Stimulated activated CD4-positive, alpha-beta T cell treated with anti-CD3 and anti-CD28 coated beads, TNF-alpha, amount 100 ng/mL, for 4 hours (primary cell): ENCODE results near the gene FGFBP2.
A peak's percentile ranks its signal among the peaks of the same experiment; 100 is the strongest.

ENCODE experiments used
- DNase-seq, 3 experiments: peaks; one replicate each; pipeline ENCODE4 v3.0.0-alpha.2; 2020; ENCODE audit warnings: low read depth in 3 of 3

Gene FGFBP2, protein sequence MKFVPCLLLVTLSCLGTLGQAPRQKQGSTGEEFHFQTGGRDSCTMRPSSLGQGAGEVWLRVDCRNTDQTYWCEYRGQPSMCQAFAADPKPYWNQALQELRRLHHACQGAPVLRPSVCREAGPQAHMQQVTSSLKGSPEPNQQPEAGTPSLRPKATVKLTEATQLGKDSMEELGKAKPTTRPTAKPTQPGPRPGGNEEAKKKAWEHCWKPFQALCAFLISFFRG

DNA sequence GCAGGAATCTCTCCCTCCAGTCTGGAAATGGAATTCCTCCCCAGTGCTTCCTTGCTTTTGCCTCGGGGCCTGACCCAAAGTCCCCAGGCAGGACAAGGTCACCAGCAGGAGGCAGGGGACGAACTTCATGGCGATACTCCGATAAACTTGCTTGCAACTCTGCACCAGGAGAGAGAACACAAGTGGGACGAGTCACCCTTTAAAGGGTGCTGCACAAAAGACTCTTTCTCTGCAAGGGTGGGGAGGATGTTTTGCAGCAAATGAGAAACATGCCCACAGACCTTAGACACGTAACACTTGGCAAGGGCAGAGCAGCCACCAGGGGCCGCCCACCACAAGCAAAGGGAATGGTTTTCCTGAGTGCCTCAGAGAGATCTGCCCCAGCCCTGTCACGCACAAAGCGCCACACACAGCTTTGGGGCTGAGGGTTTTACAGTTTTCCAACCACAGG, at the start of gene FGFBP2:
TSS of gene FGFBP2 (minus strand) at position 175 of the 451 bp plus-strand sequence. CDS start at position 129, 46 bp downstream.
- peak in 2 of 3 experiments; percentile 9 to 15 for DNase-seq

DNA sequence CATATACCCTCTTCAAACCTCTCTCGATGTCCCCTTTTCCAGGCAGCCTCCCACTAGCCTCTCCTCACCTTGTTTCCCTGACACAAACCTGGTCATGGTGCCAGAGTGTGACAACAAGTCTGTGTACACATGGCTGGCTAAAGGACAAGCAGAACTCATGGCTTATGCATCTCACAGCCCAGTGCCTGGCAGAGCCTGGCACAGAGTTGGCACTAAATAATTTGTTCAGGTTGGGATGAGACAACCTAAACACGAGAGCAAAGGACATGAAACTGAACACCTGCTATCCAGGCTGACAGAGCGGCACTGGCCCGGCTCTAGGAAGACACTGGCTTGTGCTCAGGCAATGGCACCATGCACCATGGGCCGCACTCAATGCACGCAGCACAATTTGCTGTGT, 48.2 kb upstream of the FGFBP2 start:
- no peak for DNase-seq

DNA sequence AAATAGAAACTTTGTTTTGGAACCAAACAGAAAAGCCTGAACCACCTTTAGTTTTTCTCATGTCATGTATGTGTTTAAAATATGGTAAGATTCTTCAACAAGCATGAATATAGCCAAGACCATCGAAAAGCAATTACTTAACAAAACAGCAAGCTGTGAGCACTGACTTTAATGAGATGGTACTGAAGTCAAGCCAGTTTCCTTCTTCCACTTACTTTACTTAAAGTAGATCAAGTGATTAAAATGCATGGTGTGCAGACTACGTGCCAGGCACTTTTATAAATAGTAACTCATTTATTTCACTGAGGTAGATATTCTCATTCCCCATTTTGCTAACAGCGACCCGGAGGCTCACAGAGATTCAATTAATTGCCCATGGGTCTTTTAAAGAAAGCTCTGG, 46.2 kb upstream of the FGFBP2 start:
- DNase-seq, result no peak

DNA sequence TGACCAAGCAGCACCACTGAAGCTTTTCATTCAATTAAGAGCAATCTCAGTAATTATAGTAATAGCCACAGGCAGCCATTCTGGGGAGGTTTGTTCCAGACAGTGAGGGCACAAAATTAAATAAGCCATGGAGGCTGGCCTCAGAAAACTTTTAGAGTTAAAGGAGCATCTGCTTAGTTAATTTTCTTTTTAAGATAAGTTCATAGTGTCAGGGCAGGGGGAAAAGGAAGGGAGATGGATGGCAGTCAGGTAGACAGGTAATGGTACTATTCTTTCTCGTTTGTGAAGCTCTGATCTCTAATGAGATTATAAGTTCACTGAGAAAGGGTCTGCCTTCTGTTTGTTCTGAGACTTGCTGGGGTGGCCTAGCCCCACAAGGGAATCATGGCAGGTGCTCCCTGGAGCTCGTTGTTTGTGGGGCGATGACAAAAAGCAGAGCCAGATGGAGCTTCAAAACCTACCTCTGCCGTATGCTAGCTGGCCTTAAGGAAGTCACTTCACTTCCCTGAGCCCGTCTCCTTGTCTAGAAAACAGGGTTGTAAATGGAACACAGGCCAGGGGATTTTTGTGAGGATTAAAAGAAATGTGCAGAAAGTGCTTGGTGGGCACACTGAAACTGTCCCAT, 44.6 kb upstream of the FGFBP2 start:
- DNase-seq, result no peak

DNA sequence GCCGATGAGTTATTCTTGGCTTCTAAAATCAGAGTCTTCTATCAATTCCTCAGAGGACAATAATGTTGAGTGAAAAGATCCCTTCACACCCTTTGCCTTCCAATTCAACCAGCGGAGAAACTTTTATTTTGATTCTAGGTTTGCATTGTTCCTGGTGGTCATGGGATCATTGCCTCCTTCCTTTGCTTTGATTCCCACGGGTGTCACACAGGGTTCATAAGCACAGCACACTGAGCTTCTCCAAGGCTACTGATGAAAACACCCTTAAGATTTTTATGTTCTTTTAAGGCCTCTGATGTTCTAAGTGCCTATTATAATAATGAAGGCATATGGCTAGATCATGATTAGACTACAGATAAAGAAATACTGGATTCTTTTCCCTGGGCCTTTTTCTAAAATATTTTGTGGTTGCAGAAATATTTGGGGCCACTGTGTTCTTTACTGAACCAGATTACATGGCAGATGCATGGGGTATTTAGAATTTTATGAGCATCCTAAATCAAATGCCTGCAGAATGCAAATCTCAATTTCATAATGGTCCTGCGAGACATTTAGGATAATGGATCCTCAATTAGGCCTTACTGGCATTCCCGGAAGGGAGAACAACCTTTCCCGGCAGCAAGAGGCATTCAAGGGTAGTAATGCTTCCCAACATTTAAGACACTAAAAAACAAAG, 43.9 kb upstream of the FGFBP2 start:
- DNase-seq, result no peak

DNA sequence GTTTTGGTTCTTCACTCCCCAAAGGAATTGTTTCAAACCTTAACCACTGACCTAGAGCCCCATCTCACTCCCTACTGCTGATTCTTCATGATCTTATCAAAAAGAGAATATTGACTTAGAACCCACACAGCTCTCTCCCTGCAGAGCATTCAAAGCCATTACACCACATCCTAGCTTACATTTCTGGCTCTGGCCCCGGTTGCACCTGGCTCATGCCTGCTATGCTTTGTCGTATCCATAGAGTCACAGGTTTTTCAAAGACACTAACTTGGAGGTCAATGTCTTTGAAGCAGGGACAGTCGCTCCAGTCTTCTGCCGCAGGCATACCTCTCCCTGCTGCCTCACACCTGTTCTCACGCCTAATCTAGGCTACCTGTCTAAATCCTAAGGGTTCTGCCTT, 42.7 kb upstream of the FGFBP2 start:
- DNase-seq, result no peak

DNA sequence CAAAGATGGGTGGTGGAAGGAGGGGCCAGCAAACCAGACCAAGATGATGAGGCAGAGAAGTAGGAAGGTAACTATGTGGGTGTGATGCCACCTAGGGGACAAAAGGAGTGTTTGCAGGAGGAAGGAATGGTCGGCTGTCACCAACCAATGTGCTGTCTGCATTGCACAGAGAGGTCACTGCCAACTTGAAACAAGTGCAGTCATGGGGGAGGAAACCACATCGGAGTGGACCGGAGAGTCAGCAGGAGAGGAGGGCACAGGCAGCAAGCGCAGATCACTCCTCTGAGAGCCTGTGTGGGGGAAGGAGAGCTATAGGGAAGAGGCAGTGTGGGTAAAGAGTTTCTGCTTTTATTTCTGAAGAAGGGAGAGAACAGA, 38.5 kb upstream of the FGFBP2 start:
- peak in 2 of 3 experiments; percentile 4 to 8 for DNase-seq

DNA sequence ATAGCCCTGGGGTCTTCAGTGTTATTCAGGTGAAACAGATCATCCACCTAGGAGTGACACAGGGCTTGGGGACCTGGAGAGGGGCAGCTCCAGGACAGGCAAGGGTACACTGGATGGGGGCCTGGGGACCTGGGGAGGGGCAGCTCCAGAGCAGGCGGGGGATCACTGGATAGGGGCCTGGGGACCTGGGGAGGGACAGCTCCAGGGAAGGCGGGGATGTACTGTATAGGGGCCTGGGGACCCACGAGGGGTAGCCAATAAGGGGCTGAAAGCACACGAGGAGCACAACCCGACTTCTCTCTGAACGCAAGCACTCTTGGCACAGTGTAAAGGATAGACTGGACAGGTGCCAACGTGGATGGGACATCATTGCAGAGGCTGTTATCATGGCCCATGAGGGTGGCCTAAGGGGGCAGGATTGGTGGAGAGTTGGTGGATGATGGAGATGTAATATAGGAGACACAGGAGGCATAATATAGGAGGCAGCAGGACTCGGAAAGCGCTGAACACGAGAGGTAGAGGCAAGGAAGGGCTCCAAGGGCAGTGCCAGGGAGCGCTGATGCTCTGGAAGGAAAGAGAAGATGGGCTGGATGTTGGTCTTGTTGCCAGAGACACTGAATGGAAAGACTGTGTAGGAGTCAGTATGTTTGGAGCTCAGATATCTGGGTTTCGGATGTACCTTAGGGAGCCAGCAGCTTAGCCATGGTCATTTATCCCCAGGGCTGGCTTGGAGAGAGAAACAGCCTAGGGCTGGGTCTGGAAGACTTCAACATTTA, 37.9 kb upstream of the FGFBP2 start:
- DNase-seq, result peak in 1 of 3 experiments; percentile 1

DNA sequence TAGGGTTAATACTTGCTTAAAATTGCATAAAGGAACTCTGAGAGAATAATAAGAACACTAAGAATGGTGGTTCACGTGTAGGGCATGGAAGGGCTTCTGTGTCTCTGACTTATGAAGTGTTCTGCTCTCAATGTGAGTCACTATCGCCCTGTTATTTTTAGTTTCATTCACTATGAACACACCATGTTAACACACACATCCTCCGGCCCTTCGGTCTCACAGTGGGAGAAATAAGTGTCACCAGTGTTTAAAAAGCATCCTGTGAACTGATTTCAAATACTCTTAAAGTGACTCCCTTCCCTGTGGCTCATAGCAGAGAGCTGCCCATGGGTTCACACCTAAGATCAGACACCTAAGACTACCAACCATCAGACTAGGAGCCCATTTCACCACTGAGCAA, 33.8 kb upstream of the FGFBP2 start:
- no peak for DNase-seq

DNA sequence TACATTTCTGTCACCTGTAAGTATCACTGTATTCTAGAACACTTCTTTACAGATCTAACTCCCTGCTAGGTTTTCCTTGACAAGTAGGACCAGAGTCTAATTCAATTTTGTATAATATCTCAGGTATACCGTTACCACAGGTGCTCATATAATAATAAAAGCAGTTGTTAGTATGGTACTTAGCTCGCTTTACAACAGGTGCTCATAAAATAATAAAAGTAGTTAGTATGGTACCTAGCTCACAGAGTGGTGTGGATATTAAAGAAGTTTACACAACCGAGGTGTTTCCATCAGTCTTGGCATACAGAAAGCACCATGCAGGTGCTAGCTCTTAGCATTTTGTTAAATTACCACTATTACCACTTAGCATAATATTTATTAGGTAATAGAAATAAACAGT, 32.9 kb upstream of the FGFBP2 start:
- no peak for DNase-seq

DNA sequence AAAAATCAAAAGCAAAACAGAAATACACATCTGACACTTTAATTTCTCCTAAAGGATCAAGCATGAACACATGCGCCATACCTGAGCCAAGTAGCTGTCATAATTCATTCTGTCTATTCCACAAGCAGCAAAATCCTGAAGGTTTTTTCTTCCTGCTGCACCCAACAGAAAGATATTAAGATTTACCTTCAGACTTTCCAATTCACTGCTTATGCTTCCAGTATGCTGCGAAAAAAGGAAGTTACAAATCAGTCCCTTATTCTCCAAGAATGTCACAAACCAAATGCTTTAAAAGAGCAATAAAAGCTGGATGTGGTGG, 29.2 kb upstream of the FGFBP2 start:
- DNase-seq, result no peak

DNA sequence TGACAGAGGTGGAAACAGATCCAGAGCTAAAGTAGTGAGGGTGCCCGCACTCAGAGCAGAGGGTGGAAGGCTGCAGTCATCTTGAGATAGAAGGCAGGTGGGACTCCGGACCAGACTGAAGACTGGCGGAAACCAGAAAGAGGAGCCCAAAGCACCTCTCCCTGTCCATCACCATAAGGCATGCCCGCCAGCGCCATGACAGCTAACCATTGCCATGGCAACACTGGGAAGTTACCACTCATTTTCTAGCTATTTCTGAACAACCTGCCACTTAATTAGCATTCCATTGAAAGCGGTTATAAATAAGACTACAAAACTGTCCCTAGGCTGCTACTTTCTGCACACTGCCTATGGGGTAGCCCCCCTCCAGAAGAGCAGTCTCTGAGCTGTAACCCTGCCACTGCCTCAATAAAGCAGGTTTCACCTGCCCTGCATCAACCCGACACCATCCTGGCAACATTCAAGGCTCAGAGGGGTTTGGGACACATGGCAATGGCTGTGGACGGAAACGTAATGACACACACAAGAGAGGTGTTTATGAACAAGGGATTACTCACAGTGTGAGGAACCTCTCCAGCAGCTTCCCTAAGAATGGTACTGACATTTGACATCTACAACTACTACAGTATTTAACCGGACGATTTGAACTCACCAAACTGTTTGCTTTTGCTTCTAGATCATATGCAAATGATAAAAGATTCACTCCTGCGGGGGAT, 27.8 kb upstream of the FGFBP2 start:
- DNase-seq, result no peak

DNA sequence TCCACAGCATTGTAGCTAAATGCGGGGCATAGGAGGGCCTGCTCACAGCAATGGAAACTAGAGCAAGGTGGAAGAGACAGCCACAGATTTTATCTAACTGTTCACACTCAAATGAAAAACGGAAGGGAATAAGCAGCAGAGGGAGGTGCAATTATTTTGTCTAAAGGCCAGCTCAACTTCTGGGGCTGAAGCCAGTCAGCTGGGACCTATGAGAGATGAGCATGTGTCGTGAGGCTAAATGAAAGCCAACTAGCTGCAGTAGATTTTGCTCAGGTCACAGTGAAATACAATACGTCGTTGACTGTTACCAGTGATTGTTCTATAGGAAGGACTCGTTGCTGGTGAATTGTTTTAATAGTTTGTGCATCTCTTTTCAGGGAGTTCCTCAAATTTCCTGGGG, 26.4 kb upstream of the FGFBP2 start:
- DNase-seq, result no peak

DNA sequence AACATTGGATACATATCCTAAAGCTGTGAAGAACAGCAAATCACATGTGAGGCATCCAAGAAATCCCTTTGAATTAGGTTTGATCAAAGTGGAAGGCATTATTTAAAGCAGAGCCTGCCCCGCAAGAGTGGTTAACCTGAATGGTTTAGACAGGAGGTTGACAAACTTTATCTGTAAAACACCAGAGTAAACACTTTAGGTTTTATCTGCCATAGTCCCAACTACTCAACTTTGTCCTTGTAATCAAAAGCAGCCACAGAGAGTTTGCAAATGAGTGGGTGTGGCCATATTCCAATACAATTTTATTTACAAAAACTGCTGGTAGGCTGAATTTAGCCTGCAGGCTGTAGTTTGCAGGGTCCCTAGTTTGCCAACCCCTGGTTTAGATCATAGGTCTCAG, 25.2 kb upstream of the FGFBP2 start:
- no peak for DNase-seq

DNA sequence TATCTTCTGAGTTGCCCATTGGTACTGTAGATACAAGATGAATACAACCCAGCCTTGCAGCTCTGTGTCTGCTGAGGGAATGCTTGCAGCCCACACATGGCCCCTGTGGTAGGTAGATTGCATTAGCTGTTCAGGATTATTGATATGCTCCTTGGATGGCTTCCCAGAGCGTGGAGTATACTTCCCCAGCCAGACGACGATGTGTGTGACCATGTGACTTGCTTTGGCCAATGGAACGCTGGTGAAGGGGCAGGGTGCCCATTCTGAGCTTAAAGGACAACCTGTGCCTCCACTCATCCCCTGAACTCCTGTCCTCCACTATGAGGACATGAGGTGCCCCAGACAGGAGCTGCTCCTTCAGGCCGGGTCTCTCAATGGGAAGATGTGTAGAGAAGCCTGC, 23.9 kb upstream of the FGFBP2 start:
- DNase-seq, result no peak

DNA sequence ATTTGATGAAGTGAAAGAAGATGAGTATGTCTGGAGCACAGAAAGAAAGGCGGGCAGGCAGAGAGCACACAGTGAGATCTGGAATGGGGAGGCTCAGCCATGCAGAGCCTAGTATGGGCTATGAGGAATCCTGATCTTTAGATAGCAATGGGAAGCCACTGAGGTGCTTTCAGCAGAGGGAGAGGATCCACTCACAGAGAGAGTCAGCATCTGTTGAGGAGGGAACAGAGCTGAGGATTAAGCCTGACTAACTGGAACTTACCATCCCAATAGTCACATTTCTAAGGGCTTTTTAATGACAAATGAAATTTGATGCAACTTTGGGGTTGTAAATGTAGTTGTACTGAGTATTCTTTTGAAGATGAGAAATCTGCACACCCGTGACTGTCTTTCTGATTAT, 20.6 kb upstream of the FGFBP2 start:
- no peak for DNase-seq

DNA sequence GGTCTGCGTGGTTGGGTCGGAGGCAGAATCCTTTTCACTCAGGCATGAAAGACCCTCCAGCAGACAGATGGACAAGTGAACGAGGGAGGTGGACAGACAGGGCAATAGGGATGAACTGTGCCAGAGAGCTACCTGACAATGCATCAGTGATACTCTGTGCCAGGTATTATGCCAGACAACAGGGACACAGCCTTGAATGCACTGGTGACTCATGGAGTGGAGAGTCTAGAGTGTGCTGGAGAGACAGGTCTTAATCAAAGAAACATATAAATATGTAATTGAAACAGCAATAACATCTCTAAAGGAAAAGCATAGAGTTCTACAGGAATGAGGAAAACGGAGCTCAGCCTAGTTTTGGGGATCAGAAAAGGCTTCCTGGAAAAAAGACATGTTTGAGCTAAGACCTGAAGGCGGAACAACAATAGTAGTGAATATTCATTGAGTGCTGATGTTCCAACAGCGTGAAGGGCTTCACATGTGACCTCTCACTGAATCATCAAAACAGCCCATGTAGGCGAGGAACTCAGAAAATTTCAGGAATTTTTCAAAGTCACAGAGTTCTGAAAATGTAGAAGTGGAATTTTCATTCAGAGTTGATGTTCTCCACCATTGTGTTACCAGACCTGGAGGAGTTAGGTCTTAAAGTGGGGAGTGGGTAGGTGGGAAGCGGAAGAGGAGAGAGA, 20.0 kb upstream of the FGFBP2 start:
- no peak for DNase-seq

DNA sequence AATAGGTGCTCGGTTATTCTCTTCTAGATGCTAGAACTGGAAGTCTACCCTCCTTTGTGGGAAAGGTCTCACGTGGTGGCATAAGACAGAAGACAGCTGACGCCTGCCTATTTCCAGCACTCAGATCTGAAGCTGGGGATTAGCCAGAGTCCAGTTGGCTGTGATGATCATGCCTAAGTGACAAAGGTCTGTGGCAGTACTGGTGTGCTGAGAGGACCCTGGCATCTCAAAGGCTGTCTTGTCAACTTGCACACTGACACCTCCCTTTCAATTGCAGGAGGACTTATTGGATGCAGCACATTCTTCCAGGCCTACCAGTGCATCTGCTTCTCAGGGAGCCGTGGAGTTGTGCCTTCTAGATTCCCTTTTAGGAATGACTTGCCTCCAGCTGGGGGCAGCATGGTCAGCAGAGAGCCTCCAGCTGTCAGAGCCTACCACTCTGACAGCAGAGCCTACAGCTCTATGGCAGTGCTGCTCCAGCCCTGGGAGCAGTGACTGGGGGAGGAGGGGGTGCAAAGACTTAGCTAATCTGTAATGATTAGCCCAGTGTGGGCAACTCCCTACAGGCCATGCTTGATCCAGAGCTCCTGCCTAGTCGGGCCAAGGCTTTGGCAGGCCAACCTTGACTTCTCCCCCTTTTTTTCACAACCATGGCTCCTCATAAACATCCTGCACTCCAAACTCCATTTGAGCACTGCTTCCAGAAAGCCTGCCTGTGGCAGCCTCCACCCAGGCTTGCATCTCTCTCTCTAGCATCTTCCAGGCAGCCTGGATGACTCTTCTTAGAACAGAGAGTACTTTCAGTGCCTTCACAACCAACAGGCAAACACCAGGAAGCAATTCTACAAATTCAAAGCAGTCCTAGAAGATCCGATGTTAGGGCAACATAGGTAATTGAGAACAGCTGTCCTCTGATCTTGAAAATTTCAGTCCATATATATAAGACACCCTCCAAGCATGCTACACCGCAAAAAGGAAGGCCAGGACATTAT, 13.8 kb upstream of the FGFBP2 start:
- DNase-seq, result no peak

DNA sequence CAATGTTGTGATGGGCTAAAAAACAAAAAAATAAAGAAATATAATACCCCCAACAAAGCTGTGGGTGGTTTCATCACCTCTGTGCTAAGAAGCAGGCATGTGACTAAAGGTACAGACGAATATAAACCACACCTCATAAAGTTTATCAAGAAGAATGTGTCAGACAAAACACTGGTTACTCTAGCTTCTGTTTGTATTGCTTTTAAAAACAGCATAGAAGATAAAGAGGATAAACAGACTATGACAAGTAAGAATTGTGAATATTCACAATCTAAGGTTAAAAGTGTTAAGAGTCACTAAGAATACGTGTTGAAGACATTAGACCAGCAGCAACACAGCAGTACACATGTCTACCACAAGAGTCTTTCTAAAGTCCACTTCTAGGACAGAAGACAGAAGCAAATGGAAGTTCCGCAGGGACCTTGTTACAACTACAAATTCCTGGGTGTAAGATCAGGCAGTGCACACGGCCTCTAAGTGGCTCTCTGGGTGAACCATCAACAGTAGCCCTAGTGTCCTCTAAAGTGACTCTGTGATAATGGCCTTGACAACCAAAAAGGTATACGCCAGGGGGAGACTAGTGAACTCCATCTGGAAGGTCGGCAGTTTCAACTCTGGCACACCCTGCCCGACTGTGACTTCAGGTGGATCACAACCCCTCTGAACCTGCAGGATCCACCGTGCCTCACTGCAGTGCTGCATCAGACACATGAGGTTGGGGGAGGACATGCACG, 8.3 kb upstream of the FGFBP2 start:
- DNase-seq, result no peak
